NCI-H2081 (cell line): ENCODE measurements around the gene RNF17.
"Not testable (repeated sequence)": the region's sequence is repeated elsewhere in the genome, so short reads cannot be mapped to it uniquely, and the experiment has no call there.

Experiments
- DNase-seq, 2 experiments: peaks; one replicate each; lab custom pipeline; 2025; lab: John Stamatoyannopoulos, UW

The RNF17 gene, protein sequence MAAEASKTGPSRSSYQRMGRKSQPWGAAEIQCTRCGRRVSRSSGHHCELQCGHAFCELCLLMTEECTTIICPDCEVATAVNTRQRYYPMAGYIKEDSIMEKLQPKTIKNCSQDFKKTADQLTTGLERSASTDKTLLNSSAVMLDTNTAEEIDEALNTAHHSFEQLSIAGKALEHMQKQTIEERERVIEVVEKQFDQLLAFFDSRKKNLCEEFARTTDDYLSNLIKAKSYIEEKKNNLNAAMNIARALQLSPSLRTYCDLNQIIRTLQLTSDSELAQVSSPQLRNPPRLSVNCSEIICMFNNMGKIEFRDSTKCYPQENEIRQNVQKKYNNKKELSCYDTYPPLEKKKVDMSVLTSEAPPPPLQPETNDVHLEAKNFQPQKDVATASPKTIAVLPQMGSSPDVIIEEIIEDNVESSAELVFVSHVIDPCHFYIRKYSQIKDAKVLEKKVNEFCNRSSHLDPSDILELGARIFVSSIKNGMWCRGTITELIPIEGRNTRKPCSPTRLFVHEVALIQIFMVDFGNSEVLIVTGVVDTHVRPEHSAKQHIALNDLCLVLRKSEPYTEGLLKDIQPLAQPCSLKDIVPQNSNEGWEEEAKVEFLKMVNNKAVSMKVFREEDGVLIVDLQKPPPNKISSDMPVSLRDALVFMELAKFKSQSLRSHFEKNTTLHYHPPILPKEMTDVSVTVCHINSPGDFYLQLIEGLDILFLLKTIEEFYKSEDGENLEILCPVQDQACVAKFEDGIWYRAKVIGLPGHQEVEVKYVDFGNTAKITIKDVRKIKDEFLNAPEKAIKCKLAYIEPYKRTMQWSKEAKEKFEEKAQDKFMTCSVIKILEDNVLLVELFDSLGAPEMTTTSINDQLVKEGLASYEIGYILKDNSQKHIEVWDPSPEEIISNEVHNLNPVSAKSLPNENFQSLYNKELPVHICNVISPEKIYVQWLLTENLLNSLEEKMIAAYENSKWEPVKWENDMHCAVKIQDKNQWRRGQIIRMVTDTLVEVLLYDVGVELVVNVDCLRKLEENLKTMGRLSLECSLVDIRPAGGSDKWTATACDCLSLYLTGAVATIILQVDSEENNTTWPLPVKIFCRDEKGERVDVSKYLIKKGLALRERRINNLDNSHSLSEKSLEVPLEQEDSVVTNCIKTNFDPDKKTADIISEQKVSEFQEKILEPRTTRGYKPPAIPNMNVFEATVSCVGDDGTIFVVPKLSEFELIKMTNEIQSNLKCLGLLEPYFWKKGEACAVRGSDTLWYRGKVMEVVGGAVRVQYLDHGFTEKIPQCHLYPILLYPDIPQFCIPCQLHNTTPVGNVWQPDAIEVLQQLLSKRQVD (N-terminal part only)

DNA sequence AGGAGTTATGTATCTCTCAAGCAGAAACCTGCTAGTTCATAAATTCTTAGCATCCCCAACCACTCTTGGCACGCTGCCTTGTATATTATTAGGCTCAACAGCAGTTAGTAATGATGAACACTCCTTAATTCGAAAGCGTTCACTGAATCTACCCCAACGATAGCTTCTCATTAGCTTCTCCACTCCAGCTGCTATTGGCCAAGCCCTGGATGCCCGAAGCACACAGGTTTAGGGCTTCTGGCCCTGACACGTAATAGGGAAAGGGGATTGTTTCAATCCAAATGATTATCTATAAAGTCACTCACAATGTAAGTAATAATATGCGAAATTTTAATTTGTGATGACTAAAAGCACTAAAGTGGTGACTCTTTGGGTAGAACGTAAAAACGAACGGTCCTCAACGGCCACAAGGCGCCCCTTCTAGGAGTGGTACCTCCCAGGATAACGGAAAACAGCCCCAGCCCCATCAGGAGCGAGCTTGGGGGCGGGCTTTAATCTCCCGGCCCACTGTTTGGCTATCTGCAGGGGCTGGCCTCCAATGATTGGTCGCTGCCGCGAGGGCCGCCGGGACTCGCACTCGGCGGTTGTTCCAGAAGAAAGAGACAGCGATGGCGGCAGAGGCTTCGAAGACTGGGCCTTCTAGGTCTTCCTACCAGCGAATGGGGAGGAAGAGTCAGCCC lies at the start of gene RNF17:
Gene RNF17 (plus strand): TSS at position 574 of the 680 bp plus-strand sequence. CDS start 35 bp downstream, at position 609.
- no peak for DNase-seq

DNA sequence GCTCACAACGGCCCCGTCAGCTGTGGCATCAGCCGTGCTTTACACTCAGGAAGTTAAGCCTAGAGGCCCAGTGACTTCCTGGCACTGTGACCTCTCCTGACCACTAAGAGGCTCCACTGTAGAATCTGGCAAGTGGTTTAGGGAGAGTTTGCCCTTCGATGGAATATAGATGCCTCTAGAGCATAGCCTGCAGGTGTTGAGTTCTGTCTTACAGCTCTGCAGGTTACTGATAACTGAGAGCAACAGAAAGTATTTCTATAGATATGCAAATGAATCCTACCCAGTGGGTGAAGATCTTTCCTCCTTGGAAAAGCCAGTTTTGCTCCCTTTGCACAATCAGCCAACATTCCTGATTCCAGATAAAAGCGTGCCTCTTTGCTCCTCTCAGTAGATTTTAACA lies 48.0 kb upstream of the RNF17 start:
- no peak for DNase-seq

DNA sequence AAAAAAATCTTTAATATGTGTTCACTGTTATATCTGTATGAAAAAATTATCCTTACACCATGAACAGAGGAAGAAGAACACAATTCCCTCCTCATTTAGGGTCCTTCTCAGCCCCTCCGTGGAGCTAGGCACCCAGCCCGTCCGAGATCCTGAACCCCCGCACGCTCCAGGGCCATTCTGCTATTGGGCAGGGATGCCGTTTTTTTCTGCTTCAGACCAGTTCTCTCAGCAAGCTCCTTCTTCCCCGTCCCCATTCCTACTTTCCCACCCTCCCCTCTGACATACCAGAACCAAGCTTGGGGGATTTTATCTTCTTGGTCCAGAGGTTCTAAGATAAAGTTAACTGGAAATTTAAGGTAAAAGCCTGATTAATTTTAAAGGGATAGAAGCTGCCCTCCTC lies 47.5 kb upstream of the RNF17 start:
- DNase-seq, result no peak

DNA sequence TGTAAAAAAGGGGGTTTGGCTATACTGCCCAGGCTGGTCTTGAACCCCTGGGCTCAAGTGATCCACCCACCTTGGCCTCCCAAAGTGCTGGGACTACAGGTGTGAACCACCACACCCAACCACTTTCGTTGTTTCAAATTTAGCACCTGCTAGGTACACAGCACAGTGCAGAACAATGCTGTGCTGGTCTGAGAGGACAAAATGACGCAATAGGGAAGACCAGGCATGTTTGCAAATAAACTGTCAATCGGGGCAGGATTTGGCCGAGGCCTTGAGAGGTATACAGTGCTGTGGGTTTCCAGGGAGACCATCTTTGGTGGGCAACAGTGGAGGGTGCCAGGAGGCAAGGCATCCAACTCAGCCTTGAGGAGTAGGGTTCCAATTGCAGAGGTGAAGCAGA lies 46.8 kb upstream of the RNF17 start:
- no peak for DNase-seq

DNA sequence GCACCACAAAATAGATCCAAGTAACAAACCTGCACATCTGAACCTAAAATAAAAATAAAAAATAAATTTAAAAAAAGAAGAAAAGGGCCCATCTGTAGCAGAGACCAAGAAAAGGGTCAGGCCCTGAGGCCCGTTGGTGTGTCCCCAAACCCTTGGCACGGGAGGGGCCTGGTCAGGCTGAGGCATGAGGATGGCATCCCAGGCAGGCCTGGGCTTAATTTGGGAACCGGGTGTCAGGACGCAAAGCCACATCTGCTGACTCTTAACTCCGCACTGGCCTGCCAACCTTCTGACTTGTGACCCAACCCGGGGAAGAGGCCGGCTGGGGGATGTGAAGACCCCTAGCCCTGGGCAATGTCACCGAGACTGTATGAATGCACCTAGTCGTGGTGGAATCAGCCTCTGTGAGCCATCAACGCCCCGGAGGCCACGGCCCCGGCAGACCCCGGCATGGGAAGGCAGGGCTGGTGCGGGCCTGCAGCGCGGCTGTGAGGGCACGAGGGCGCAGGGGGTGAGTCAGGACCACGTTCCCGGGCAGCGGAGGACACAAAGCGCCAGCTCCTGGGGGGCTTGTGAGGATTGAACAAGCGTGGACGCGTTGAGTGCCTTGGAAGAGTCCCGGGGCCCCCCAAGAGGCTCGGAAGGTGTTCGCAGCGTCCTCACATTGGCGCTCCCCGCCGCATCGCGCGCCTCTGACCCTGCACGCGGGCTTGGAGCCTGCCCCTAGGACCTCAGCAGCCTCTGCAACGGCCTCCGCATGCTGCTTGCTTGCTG lies 45.6 kb upstream of the RNF17 start:
- DNase-seq, result no peak

DNA sequence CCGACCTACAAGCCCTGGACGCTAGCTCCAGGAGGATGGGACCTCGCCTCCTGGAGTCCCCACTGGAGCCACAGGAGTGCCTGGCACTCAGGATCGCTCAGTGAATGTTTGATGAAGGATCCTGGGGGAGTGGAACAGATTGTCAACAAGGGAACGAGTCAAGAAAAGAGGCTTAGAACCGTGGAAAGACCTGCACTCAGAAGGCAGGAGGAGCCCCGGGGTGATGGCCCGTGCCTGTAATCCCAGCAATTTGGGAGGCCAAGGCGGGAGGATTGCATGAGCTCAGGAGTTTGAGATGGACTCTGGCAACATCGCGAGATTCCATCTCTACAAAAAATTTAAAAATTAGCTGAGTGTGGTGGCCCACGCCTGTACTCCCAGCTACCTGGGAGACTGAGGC lies 44.8 kb upstream of the RNF17 start:
- DNase-seq, result no peak

DNA sequence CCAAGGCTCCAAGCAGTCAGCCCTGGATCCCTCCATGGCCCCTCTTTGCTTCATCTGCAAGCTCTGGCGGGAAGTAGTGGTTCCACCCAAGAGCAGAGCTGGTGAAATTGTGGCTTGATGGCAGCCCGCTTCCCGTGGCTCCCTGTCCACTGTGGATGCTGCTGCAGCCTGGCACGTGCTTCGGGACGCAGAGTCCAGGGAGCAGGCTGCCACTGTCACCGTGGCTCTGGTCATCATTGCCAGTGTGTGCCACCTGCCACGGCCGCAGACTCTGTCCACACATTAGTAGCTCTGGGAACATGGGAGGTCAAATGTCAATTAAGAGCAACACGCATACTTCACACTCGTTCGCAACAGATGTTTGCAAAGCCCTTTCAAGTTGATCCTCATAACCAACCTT lies 40.8 kb upstream of the RNF17 start:
- no peak for DNase-seq

DNA sequence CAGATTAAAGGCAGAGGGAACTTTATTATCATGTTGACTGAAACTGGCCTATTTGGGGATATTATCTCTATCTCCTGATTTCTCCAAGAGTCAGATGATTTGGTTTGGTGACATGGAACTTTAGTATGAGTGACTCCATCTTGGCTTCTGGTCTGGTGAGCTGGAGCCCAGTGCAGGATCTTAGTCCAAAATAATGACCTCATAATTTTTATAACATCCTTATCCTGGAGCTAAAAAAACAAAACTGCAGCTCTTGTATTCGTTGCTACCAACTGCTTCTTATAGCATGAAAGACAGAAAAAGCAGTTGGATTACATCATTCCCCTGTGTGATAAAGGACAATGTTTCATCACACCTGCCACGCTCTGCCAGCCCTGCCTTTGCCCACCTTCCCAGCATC lies 39.3 kb upstream of the RNF17 start:
- no peak for DNase-seq

DNA sequence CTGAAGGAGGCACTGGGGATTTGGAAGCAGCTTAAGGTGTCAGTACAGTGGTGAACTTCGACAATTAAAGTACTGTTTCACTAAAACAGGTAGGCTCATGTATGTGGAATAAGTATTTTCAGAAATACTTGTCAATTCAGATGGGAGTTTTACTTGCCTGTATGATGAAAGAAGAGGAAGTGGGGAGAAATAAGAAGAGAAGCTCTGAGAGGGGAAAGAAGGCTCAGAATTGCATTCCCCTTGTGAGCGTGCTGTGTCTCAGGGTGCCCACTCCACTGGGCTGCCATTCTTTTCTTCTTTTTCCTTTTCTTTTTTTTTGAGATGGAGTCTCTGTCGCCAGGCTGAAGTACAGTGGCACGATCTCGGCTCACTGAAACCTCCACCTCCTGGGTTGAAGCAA lies 38.6 kb upstream of the RNF17 start:
- DNase-seq, result no peak

DNA sequence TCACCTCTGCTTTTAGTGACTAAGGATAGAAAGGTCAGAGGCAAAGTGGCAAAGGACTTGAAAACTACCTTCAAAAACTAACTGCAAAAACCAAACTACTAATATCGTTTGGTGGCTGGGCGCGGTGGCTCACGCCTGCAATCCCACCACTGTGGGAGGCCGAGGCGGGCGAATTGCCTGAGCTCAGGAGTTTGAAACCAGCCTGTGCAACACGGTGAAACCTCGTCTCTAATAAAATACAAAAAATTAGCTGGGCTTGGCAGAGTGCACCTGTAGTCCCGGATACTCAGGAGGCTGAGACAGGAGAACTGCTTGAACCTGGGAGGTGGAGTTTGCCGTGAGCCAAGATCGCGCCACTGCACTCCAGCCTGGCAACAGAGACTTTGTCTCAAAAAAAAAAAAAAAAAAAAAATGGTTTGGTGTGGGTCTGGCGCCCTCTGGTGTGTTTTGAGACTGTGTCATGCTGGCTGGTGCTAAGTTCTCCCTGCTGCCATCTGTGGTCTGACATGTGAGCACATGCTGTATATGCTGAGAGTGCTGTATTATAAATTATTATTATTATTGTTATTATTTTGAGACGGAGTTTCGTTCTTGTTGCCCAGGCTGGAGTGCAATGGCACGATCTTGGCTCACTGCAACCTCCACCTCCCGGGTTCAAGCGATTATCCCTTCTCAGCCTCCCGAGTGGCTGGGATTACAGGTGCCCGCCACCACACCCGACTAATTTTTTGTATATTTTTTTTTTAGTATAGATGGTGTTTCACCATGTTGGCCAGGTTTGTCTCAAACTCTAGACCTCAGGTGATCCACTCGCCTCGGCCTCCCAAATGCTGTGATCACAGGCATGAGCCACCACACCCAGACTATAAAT lies 36.0 kb upstream of the RNF17 start:
- DNase-seq, result peak; percentile 72 to 78

DNA sequence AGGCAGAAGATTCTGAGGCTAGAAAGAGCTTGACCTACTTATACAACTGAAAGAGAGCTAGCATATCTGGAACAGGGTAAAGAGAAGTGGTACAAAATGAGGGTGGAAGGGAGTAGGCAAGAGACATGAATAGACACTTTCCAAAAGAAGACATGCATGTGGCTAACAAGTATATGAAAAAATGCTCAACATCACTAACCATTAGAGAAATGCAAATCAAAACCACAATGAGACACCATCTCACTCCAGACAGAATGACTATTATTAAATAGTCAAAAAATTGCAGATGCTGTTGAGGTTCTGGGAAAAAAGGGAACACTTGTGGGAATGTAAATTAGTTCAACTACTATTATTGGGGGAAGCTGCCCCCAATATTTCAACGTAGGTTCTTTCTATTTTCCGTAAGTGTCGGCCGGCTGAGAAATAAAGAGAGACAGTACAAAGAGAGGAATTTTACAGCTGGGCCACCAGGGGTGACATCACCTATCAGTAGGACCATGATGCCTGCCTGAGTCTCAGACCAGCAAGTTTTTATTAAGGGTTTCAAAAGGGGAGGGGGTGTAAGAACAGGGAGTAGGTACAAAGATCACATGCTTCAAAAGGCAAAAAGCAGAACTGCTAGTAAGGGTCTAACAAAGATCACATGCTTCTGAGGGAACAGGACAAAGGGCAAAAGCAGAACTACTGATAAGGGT lies 32.9 kb upstream of the RNF17 start:
- DNase-seq, result not testable (repeated sequence)

DNA sequence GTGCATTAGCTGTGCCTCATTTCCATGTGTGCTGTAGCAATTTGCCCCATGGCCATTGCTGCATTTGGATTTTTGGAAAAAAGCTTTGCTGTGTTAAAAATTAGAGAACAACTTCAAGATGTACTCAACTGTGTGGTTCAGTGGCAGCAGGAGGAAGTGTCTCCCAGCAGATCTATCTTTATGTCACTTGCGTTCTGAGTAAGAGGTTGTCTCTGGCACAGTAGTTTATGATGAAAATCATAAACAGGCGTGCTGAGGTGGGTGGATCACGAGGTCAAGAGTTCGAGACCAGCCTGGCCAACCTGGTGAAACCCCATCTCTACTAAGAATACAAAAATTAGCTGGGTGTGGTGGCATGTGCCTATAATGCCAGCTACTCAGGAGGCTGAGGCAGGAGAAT lies 29.0 kb upstream of the RNF17 start:
- DNase-seq, result no peak

DNA sequence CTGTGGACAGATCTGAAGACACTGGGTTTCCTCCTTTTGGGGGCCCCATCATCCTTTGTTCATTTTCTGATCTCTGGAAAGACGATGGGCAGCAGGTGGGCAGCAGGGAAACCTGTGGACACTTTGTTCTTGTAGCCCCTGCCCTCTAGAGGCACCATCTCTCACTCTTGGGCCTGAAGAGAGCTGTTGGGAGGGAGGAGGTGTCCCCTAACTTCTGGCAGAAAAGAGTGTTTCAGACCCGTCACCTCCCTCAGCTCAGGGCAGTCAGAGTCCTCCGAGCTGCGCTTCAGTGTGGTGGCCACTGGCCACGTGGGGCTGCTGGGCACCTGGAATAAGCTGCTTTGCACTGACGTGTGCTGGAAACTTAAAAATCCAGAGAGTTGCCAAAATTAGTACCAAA lies 26.9 kb upstream of the RNF17 start:
- no peak for DNase-seq

DNA sequence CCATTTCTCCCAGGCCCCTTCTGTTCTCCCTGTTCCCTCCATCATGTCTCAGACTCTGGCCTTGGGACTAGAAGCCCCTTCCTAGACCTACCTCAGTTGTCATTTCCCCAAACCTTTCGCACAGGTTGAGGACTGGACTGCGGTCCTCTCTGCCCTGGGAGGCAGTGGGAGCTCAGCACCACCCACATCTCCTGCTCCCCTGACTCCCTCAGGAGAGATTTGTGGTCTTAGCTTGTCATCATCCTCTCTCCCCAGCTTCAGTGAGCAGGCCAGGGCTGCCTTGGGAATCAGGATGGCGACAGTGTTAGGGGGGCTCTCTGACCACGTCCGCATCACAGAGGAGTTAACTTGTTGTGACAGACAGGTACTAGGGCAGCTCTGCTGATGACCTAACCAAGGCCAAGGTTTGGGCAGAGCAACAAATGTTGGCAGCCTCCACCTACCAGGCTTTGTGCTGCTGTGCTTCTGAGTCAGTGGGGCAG lies 25.6 kb upstream of the RNF17 start:
- no peak for DNase-seq

DNA sequence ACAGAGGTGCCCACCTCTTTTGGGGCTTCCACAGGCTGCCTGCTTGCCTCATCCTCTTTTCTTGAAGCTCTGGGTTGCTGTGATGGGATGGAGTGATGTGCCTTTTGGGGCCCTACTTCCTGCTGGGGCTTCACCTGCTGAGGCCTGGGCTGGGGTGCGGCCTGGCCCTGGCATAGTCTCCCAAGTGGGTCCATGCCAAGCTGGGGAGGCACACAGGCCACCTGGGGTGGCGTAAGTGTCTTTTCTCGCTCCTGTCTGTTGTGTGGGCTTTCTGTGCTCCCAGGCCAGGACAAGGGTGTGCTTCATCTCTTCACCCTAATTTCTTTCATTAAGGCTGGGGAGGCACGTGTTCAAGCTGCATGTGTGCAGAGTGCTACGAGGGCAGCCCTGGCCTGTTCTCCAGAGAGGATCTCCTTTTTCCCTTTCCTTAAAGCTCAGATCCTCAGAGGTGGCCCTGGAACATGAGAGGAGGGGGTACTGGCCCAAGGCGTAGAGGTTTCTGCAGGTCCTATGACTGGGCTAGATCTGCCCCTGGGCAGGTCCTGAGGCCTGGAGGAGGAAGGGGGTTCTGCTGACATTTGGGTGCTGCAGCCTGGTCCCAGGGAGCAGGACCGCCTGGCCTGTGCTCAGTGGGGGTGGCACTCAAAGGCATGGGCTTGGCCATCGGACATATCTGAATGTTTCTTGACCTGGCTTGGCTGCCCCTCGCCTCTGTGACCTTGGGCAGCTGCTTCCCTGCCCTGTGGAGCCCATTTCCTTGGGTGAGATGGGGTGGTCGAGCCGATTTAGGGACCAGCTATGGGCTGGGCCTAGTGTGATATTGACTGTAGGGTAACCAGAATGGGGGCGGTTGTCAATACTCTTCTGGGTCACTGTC lies 23.7 kb upstream of the RNF17 start:
- DNase-seq, result no peak

DNA sequence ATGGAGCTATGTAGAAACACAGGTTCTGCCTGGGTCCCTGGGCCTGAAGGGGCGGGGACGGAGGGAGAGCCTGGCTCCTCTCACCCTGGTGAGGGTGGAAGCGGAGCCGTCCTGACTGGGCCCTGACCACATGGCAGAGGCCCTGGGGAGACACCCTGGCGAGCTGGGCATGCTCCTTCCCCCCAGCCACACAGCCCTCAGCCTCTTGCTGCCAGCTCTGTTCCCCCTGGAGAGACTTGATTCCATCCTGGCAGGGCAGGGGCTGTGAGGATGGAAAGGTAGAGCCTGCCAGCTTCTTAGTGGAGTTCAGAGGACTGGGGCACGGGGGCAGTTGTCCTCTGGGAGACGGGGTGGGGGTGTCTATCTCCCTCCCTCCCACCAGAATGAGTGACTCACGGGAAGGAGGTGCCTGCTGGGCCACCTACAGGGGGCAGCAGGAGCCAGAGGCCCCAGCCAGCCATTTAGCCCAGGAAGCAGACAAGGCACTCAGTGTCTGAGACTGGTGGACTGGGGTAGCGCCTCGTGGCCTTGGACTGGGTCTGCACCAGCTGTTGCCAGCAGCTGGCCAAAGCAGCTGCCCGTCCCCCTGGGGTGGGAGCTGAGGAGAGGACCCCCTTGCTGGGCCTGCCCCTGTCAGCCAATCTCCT lies 22.8 kb upstream of the RNF17 start:
- DNase-seq, result no peak

DNA sequence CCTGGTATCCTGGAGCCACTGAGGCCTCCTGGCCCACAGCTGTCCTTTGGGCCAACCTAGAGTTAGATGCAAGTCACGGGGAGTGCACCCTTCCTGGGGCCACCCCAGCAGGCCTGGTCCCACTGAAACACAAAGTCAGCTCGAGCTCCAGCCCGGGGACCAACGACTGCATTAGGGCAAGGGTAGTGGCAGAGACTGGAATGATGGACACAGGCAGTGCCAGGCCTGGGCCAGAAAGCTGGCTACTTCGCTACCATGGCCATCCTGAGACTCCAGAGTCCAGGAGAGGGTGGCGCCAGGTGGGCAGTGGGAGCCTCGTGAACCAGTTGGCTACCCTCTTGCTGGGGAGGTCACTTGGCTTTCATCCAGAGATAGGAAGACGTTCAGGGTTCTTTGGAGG lies 22.2 kb upstream of the RNF17 start:
- DNase-seq, result no peak

DNA sequence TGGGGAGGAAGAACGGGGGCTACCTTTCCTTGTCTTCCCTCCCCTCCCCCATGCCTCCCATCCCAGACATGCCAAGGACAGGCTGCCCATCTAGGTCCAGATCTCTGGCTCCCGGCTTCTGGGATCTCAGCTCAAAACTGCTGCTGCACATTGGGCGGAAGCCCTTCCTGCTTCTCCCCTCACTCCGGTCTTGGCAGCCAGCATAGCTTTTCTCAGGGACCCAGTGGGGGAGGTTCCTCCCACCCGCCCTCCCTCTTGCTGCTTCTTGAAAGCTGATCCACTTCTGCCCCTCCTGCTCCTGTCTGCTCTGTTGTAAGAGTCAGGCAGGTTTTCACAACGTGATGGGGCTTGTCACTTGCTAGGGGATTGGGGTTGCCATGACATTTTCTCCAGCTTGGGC lies 21.7 kb upstream of the RNF17 start:
- no peak for DNase-seq
